ENCODE data around the gene SCTR.

The SCTR gene

GRCh38 chr2:119438726-119439284 is 85.5 kb downstream of the SCTR start:
- no peak for TF ChIP-seq TAF1 (IDR thresholded peaks at IDR 0.05; ENCODE audit: borderline replicate concordance, low read depth, low read length)
- TF ChIP-seq POLR2AphosphoS5 (IDR thresholded peaks at IDR 0.05; ENCODE audit: low read depth, low read length): no peak
- TF ChIP-seq POLR2A (IDR thresholded peaks at IDR 0.05; ENCODE audit: low read depth, low read length): no peak
- FAIRE-seq (no peak), DNase-seq (ENCODE audit: insufficient read length) (no peak)

- TF ChIP-seq TAF1 (IDR thresholded peaks at IDR 0.05; ENCODE audit: borderline replicate concordance, low read depth, low read length): no peak
- no peak for TF ChIP-seq POLR2A (IDR thresholded peaks at IDR 0.05; ENCODE audit: low read depth, low read length)
- no peak for TF ChIP-seq POLR2AphosphoS5 (IDR thresholded peaks at IDR 0.05; ENCODE audit: low read depth, low read length)
- no peak for FAIRE-seq
- DNase-seq (ENCODE audit: insufficient read length): no peak
Observed at GRCh38 chr2:119438128-119438656, 86.1 kb downstream of the SCTR start.

- no peak for FAIRE-seq
- no peak for DNase-seq (ENCODE audit: insufficient read length)
- TF ChIP-seq POLR2A (IDR thresholded peaks at IDR 0.05; ENCODE audit: low read depth, low read length): no peak
- no peak for TF ChIP-seq POLR2AphosphoS5 (IDR thresholded peaks at IDR 0.05; ENCODE audit: low read depth, low read length)
- no peak for TF ChIP-seq TAF1 (IDR thresholded peaks at IDR 0.05; ENCODE audit: borderline replicate concordance, low read depth, low read length)
Observed at GRCh38 chr2:119436993-119437772, 87.1 kb downstream of the SCTR start.

DNA sequence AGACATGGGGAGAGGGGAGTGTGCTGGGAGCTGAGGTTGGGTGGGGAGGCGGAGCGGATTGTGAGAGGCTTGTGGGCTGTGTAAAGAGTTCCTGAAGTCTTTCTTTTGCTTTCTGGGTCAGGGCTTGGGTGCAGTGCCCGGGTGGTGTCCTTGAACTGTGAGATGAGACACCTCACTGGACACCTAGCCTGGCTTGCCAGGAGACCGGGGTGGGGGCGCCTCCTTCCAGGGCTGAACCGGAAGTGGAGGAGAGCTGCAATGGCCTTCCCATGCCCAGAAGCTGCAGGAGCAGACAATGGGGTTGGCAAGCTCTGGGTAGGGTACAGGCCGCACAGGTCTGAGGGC is 88.4 kb downstream of the SCTR start:
- FAIRE-seq (no peak), DNase-seq (ENCODE audit: insufficient read length) (no peak)
- TF ChIP-seq POLR2A (IDR thresholded peaks at IDR 0.05; ENCODE audit: low read depth, low read length): no peak
- TF ChIP-seq POLR2AphosphoS5 (IDR thresholded peaks at IDR 0.05; ENCODE audit: low read depth, low read length): no peak
- TF ChIP-seq TAF1 (IDR thresholded peaks at IDR 0.05; ENCODE audit: borderline replicate concordance, low read depth, low read length): no peak

- FAIRE-seq: peak; percentile 40
- TF ChIP-seq POLR2A (IDR thresholded peaks at IDR 0.05; ENCODE audit: low read depth, low read length) (no peak), TAF1 (IDR thresholded peaks at IDR 0.05; ENCODE audit: borderline replicate concordance, low read depth, low read length) (no peak), POLR2AphosphoS5 (IDR thresholded peaks at IDR 0.05; ENCODE audit: low read depth, low read length) (no peak)
- no peak for DNase-seq (ENCODE audit: insufficient read length)
Observed at GRCh38 chr2:119435081-119435952, 89.0 kb downstream of the SCTR start.

- FAIRE-seq (no peak), DNase-seq (ENCODE audit: insufficient read length) (no peak)
- TF ChIP-seq POLR2AphosphoS5 (IDR thresholded peaks at IDR 0.05; ENCODE audit: low read depth, low read length) (no peak), TAF1 (IDR thresholded peaks at IDR 0.05; ENCODE audit: borderline replicate concordance, low read depth, low read length) (no peak), POLR2A (IDR thresholded peaks at IDR 0.05; ENCODE audit: low read depth, low read length) (no peak)
Observed at GRCh38 chr2:119434664-119435063, 89.6 kb downstream of the SCTR start.

DNA sequence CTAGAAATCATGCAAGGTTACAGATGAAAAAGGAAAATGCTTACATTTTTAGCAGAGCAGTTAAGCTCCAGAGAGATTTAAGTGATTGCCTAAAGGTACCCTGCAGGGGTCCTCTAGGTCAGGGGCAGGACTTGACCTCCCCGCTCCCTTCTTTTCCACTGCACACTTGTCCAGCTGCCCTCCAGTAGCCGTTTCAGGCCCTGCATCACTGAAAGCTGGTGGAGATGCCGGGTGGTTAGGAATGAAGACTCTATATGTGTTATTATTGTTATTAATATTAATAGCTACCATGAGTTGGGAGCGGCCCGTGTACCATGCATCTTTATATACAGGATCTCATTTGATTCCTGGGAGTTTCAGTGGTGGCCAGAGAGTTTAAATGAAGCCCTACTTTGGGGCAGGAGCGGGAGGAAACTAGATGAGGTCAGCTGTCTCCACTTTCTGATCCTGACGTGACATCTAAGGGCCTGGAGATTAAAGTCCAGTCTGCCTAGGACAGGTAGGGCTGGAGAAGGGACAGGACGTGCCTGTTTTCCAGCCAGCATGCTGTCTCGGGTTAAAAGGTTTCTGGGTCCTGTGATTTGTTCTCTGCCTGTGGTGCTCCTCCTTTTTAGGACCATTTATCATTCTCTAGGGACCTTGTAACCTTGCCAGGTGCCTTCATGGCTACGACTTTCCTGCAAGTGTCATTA is 90.5 kb downstream of the SCTR start:
- FAIRE-seq (no peak), DNase-seq (ENCODE audit: insufficient read length) (no peak)
- TF ChIP-seq POLR2AphosphoS5 (IDR thresholded peaks at IDR 0.05; ENCODE audit: low read depth, low read length) (no peak), TAF1 (IDR thresholded peaks at IDR 0.05; ENCODE audit: borderline replicate concordance, low read depth, low read length) (no peak), POLR2A (IDR thresholded peaks at IDR 0.05; ENCODE audit: low read depth, low read length) (no peak)

GRCh38 chr2:119432851-119433522 is 91.3 kb downstream of the SCTR start:
- TF ChIP-seq POLR2A (IDR thresholded peaks at IDR 0.05; ENCODE audit: low read depth, low read length) (no peak), TAF1 (IDR thresholded peaks at IDR 0.05; ENCODE audit: borderline replicate concordance, low read depth, low read length) (no peak), POLR2AphosphoS5 (IDR thresholded peaks at IDR 0.05; ENCODE audit: low read depth, low read length) (no peak)
- FAIRE-seq: no peak
- no peak for DNase-seq (ENCODE audit: insufficient read length)

GRCh38 chr2:119431976-119432850 is 92.1 kb downstream of the SCTR start:
- FAIRE-seq: peak; percentile 38
- DNase-seq (ENCODE audit: insufficient read length): no peak
- TF ChIP-seq TAF1 (IDR thresholded peaks at IDR 0.05; ENCODE audit: borderline replicate concordance, low read depth, low read length): no peak
- TF ChIP-seq POLR2A (IDR thresholded peaks at IDR 0.05; ENCODE audit: low read depth, low read length): no peak
- no peak for TF ChIP-seq POLR2AphosphoS5 (IDR thresholded peaks at IDR 0.05; ENCODE audit: low read depth, low read length)
